22Rv1 (cell line): ENCODE measurements around the gene GMDS.

ENCODE experiments used
- H3K27ac ChIP-seq: fragments of 450-650 bp; 2 replicates; pipeline ENCODE4 v1.5.1; 2017
- CTCF ChIP-seq: fragments of 450-650 bp; IDR thresholded peaks from 2 replicates; pipeline ENCODE4 v1.5.1; 2017; ENCODE audit warnings: mild to moderate bottlenecking
- ZFX ChIP-seq: fragments of 450-650 bp; IDR thresholded peaks from 2 replicates; pipeline ENCODE4 v1.6.1; 2017; ENCODE audit warnings: antibody characterized with exemption, borderline replicate concordance

GMDS gene

GRCh38 chr6:2028457-2029038 is 216.9 kb downstream of the GMDS start:
- no peak for TF ChIP-seq ZFX
- no peak for TF ChIP-seq CTCF
- H3K27ac ChIP-seq = no peak overlapping the region

GRCh38 chr6:2026133-2026532 is 219.3 kb downstream of the GMDS start:
- H3K27ac ChIP-seq = no peak overlapping the region
- TF ChIP-seq ZFX (no peak), CTCF (no peak)

GRCh38 chr6:2021713-2022125 is 223.7 kb downstream of the GMDS start:
- H3K27ac ChIP-seq = no peak overlapping the region

GRCh38 chr6:2020909-2021308 is 224.5 kb downstream of the GMDS start:
- H3K27ac ChIP-seq = no peak overlapping the region
- no peak for TF ChIP-seq ZFX
- TF ChIP-seq CTCF = no peak

More at GRCh38 chr6:2021713-2022125, 223.7 kb downstream of the GMDS start:
- TF ChIP-seq ZFX (no peak), CTCF (no peak)

- no peak for TF ChIP-seq ZFX
- TF ChIP-seq CTCF = no peak
- H3K27ac ChIP-seq = no peak overlapping the region
Measured at GRCh38 chr6:2019051-2019450, 226.4 kb downstream of the GMDS start.

- H3K27ac ChIP-seq = no peak overlapping the region
- TF ChIP-seq ZFX (no peak), CTCF (no peak)
Measured at GRCh38 chr6:2016040-2016439, 229.4 kb downstream of the GMDS start.

- no peak overlapping the region for H3K27ac ChIP-seq
- TF ChIP-seq ZFX (no peak), CTCF (no peak)
Measured at GRCh38 chr6:2008383-2008976, 236.9 kb downstream of the GMDS start.
